Panc1 (cell line): ENCODE data around the gene GRIA4.

Experiments
- CTCF ChIP-seq: fragments of 450-650 bp; IDR thresholded peaks from 2 replicates; pipeline ENCODE4 v1.5.1; 2017; ENCODE audit warnings: mild to moderate bottlenecking
- POLR2AphosphoS5 ChIP-seq: IDR thresholded peaks from 2 replicates; pipeline ENCODE4 v1.6.1; 2012; ENCODE audit warnings: mild to moderate bottlenecking, low read depth, low read length, moderate library complexity
- REST ChIP-seq, 2 experiments: IDR thresholded peaks; 2 replicates each; pipeline ENCODE4 v1.6.1; 2011 to 2012; ENCODE audit warnings: low read depth in 2 of 2, control low read depth in 1 of 2, low read length in 1 of 2, mild to moderate bottlenecking in 1 of 2, moderate library complexity in 1 of 2; ENCODE audit not compliant: insufficient read depth in 1 of 2
- SIN3A ChIP-seq: IDR thresholded peaks from 2 replicates; pipeline ENCODE4 v1.6.1; 2012; ENCODE audit warnings: low read depth, mild to moderate bottlenecking, low read length, moderate library complexity, borderline replicate concordance; ENCODE audit not compliant: insufficient read depth
- TCF7L2 ChIP-seq: IDR thresholded peaks from 2 replicates; pipeline ENCODE4 v1.6.1; 2011; ENCODE audit warnings: mild to moderate bottlenecking, low read depth, low read length, inconsistent platforms

- TF ChIP-seq CTCF (no peak), REST (IDR thresholded peaks at IDR 0.05; ENCODE audit: insufficient read depth in 1 of 2, low read depth in 2 of 2, low read length in 1 of 2) (no peak), SIN3A (no peak), POLR2AphosphoS5 (no peak), TCF7L2 (no peak)
Measured at GRCh38 chr11:105899772-105900171, 289.9 kb downstream of the GRIA4 start.
